Psoas muscle (tissue), 8 donors: ENCODE measurements around the gene ZFAND6. TPM values are rescaled to one million over a fixed set of nuclear protein-coding genes. Genes with fewer than 3 reads are reported as not detected.

Experiments used
- ATAC-seq, 4 donors: fragments of 200-7000 bp; cut with Tn5 transposase; one replicate each; pipeline ENCODE4 v1.9.1; 2020; ENCODE audit warnings: moderate library complexity in 3 of 4, mild to moderate bottlenecking in 2 of 4
- DNase-seq, 2 donors: peaks; one replicate each; pipeline ENCODE4 v3.0.0-alpha.2; 2020
- H3K27ac ChIP-seq: fragments of 200-600 bp; one replicate; pipeline ENCODE4 v1.8.0; 2022
- H3K27me3 ChIP-seq, 3 donors: fragments of 200-600 bp in 1 of 3; one replicate each; pipeline versions ENCODE4 v1.6.1 to v1.8.0; 2013 to 2022; ENCODE audit warnings: low read length in 2 of 3, mild to moderate bottlenecking in 2 of 3, moderate library complexity in 1 of 3; ENCODE audit not compliant: insufficient read depth in 3 of 3
- H3K36me3 ChIP-seq, 2 donors: fragments of 200-600 bp in 1 of 2; one replicate each; pipeline versions ENCODE4 v1.6.1 to v1.8.0; 2013 to 2022; ENCODE audit warnings: low read depth in 1 of 2, mild to moderate bottlenecking in 1 of 2, moderate library complexity in 1 of 2; ENCODE audit not compliant: insufficient read depth in 1 of 2
- H3K4me1 ChIP-seq: fragments of 200-600 bp; one replicate; pipeline ENCODE4 v1.8.0; 2022
- H3K4me3 ChIP-seq: fragments of 200-600 bp; one replicate; pipeline ENCODE4 v1.8.0; 2022; ENCODE audit warnings: mild to moderate bottlenecking
- H3K9me3 ChIP-seq: fragments of 200-600 bp; one replicate; pipeline ENCODE4 v1.8.0; 2022
- CTCF ChIP-seq: fragments of 200-600 bp; IDR thresholded peaks from one replicate; pipeline ENCODE4 v1.8.0; 2022; ENCODE audit warnings: antibody characterized with exemption
- WGBS, 3 donors: extraction: QIAGEN DNeasy Blood & Tissue Kit; methylation state at CpG; one replicate each; pipeline versions ENCODE4 v1.1.6 to v1.1.7; 2013; 5-methylcytosine and 5-hydroxymethylcytosine counted together
- intact Hi-C, 2 donors: fragments of 100-400 bp; cut with DNase I; formaldehyde crosslinking; loops; one replicate each; pipeline versions ENCODE4 v1.11.0 to v1.14.2; 2022
- polyA plus RNA-seq, 3 donors: library from polyadenylated mRNA; stranded (reverse); fragments of 200-250 nt; gene quantifications; one replicate each; pipeline ENCODE4 v1.2.3, GENCODE V29; 2013
- total RNA-seq, 4 donors: library from RNA; stranded (reverse); fragmentation: NEBNext Ultra II Directional in 2 of 4; extraction: Animal tissue kit (Norgen Biotek cat#: 25700) in 2 of 4; gene quantifications; one replicate each; pipeline versions ENCODE4 v1.2.1 to v1.2.4, GENCODE V29; 2021 to 2023
- donor health status: healthy with polysubstance abuse.
- donor health status: DM: no; HTN: no; CAD: no; lungs with moderate emphysema.
- donor health status: Bipolar disorder and iron deficiency.
- donor health status: healthy.
- donor health status: DM: yes; HTN: yes; CAD: no.
- donor health status: DM: no; HTN: no; CAD: no.
- donor health status: DM: no; HTN: no; CAD: no.
- donor health status: DM: yes; HTN: yes; CAD: no.

ZFAND6 gene
- total and polyA plus RNA-seq, 7 donors, result 66.3 to 125 (median 78.8) TPM

GRCh38 chr15:80114114-80114513, 54.6 kb downstream of the ZFAND6 start:
- intact Hi-C loops, result loop anchor here in 1 of 2 donors (2.0 kb wide), 1 partner anchor 41 kb away; no protein-coding TSS in a partner anchor
- no peaks in the 10 kb centered on the region for H3K36me3 ChIP-seq
- no peak for TF ChIP-seq CTCF
- H3K9me3 ChIP-seq, result no peaks in the 10 kb centered on the region
- H3K4me3 ChIP-seq, result no peak overlapping the region
- 74 to 80% (median 77%) methylated on average over 4 of the region's 4 CpGs for WGBS, 3 donors
- ATAC-seq, result no peak
- no peak overlapping the region for H3K27ac ChIP-seq
- H3K27me3 ChIP-seq, result no peaks in the 10 kb centered on the region
- no peak for DNase-seq
- peaks cover 48% of the 10 kb centered on the region for H3K4me1 ChIP-seq

GRCh38 chr15:80115021-80115420, 55.5 kb downstream of the ZFAND6 start:
- H3K36me3 ChIP-seq, result no peaks in the 10 kb centered on the region
- no peak for DNase-seq
- ATAC-seq, result no peak
- intact Hi-C loops, result loop anchor here in 1 of 2 donors (2.0 kb wide), 1 partner anchor 42 kb away; no protein-coding TSS in a partner anchor
- no peak for TF ChIP-seq CTCF
- no peak overlapping the region for H3K4me3 ChIP-seq
- no peaks in the 10 kb centered on the region for H3K27me3 ChIP-seq
- H3K4me1 ChIP-seq, result peaks cover 41% of the 10 kb centered on the region
- no peak overlapping the region for H3K27ac ChIP-seq
- WGBS, 3 donors, result 62 to 97% (median 66%) methylated on average over 1 of the region's 1 CpG
- no peaks in the 10 kb centered on the region for H3K9me3 ChIP-seq

- DNase-seq, result no peak
- H3K4me1 ChIP-seq, result peaks cover 22% of the 10 kb centered on the region
- H3K9me3 ChIP-seq, result no peaks in the 10 kb centered on the region
- H3K36me3 ChIP-seq, result peaks cover 6 to 38% of the 10 kb centered on the region in 2 donors
- H3K27ac ChIP-seq, result no peak overlapping the region
- no peak for ATAC-seq
- no peak for TF ChIP-seq CTCF
- intact Hi-C loops, result no loop called here
- H3K4me3 ChIP-seq, result no peak overlapping the region
- no peaks in the 10 kb centered on the region for H3K27me3 ChIP-seq
- 85 to 95% (median 93%) methylated on average over 2 of the region's 2 CpGs for WGBS, 3 donors
These were observed 59.5 kb downstream of the ZFAND6 start for GRCh38 chr15:80118956-80119355.

- 88 to 100% (median 93%) methylated on average over 1 of the region's 1 CpG for WGBS, 3 donors
- peaks cover 6 to 51% of the 10 kb centered on the region in 2 donors for H3K36me3 ChIP-seq
- no peak for DNase-seq
- no peaks in the 10 kb centered on the region for H3K9me3 ChIP-seq
- no peak for ATAC-seq
- no peak overlapping the region for H3K27ac ChIP-seq
- H3K27me3 ChIP-seq, result no peaks in the 10 kb centered on the region
- TF ChIP-seq CTCF, result no peak
- intact Hi-C loops, result no loop called here
- peaks cover 12% of the 10 kb centered on the region for H3K4me1 ChIP-seq
- H3K4me3 ChIP-seq, result no peak overlapping the region
These were observed 61.2 kb downstream of the ZFAND6 start for GRCh38 chr15:80120636-80121035.

GRCh38 chr15:80121546-80121945, 62.1 kb downstream of the ZFAND6 start:
- ATAC-seq (no peak), DNase-seq (no peak)
- intact Hi-C loops, result no loop called here
- Histone ChIP-seq H3K27me3 (no peaks in the 10 kb centered on the region), H3K36me3 (peaks cover 6 to 54% of the 10 kb centered on the region in 2 donors), H3K27ac (no peak overlapping the region), H3K4me3 (no peak overlapping the region), H3K4me1 (peaks cover 9% of the 10 kb centered on the region), H3K9me3 (no peaks in the 10 kb centered on the region)
- TF ChIP-seq CTCF, result no peak
- 92 to 94% (median 93%) methylated on average over 4 of the region's 4 CpGs for WGBS, 3 donors
